Stimulated activated memory B cell treated with anti-CD40 and anti-IgM and Interleukin-4, amounts not matched to agents 10 μg/mL and 1 μg/mL and 100 μg/mL, for 72 hours (primary cell): ENCODE data around the gene ETF1.
A peak's percentile ranks its signal among the peaks of the same experiment; 100 is the strongest.
"Not testable (repeated sequence)": the region's sequence is repeated elsewhere in the genome, so short reads cannot be mapped to it uniquely, and the experiment has no call there.

ENCODE experiments used
- ATAC-seq: fragments of 150-1000 bp; cut with Tn5 transposase; 2 replicates; pipeline ENCODE4 v1.10.0; 2021
- H3K27ac Mint-ChIP-seq: one replicate; pipeline ENCODE4 v1.8.0; 2022; ENCODE audit warnings: mild to moderate bottlenecking, mixed read lengths
- H3K27me3 Mint-ChIP-seq: one replicate; pipeline ENCODE4 v1.8.0; 2022; ENCODE audit warnings: mixed read lengths
- H3K36me3 Mint-ChIP-seq: one replicate; pipeline ENCODE4 v1.8.0; 2022; ENCODE audit warnings: mixed read lengths
- H3K4me1 Mint-ChIP-seq: one replicate; pipeline ENCODE4 v1.8.0; 2022; ENCODE audit warnings: mixed read lengths
- H3K4me3 Mint-ChIP-seq: one replicate; pipeline ENCODE4 v1.8.0; 2022; ENCODE audit warnings: mild to moderate bottlenecking, moderate library complexity, mixed read lengths
- H3K9me3 Mint-ChIP-seq: one replicate; pipeline ENCODE4 v1.8.0; 2022; ENCODE audit warnings: mixed read lengths

Gene ETF1

GRCh38 chr5:138491669-138492559 lies 51.1 kb downstream of the ETF1 start:
- peak overlapping the region; percentile 91 for H3K4me3 Mint-ChIP-seq
- H3K9me3 Mint-ChIP-seq = no peaks in the 10 kb centered on the region
- H3K36me3 Mint-ChIP-seq = no peaks in the 10 kb centered on the region
- peaks cover 56% of the 10 kb centered on the region for H3K27me3 Mint-ChIP-seq
- peaks cover 17% of the 10 kb centered on the region for H3K4me1 Mint-ChIP-seq
- peak; percentile 99 for ATAC-seq
- no peak overlapping the region for H3K27ac Mint-ChIP-seq

GRCh38 chr5:138491284-138491648 lies 51.8 kb downstream of the ETF1 start:
- H3K9me3 Mint-ChIP-seq = no peaks in the 10 kb centered on the region
- peaks cover 17% of the 10 kb centered on the region for H3K4me1 Mint-ChIP-seq
- peak overlapping the region; percentile 46 for H3K4me3 Mint-ChIP-seq
- H3K27ac Mint-ChIP-seq = no peak overlapping the region
- H3K36me3 Mint-ChIP-seq = no peaks in the 10 kb centered on the region
- no peak for ATAC-seq
- H3K27me3 Mint-ChIP-seq = peaks cover 62% of the 10 kb centered on the region

DNA sequence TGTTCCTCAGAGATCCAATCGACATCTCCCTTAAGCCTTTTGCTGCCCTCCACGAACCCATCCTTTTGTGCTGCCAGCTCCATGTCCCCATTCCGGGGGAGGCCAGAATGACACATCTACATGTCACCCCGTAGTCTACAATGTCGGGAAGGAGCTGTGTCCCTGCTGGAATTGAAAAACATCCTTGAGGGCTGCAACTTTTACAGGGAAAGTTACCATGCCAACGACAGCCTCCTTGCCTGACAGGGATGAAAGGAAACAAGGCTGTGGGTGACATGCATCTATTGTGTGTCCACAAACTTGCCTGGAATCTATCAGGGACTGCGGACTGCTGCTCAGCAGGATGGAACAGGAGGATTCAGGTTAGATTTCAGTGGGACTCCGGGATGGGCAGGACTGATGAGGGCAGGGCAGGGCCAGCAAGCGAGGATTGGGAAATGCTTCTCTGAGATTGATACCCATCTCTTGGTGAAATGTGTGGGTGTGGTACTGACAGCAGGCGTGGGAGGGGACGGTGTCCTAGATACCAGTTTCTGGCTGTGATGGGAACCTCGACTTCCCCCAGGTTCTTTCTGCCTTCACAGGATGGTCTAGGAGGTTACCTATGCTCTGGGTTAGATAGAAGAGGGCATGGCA lies 52.3 kb downstream of the ETF1 start:
- Mint-ChIP-seq H3K4me1 (peaks cover 17% of the 10 kb centered on the region), H3K36me3 (no peaks in the 10 kb centered on the region), H3K27me3 (peaks cover 63% of the 10 kb centered on the region), H3K9me3 (no peaks in the 10 kb centered on the region), H3K4me3 (no peak overlapping the region), H3K27ac (no peak overlapping the region)
- no peak for ATAC-seq

- no peak for ATAC-seq
- Mint-ChIP-seq H3K36me3 (no peaks in the 10 kb centered on the region), H3K27me3 (peaks cover 58% of the 10 kb centered on the region), H3K4me3 (no peak overlapping the region), H3K4me1 (peaks cover 17% of the 10 kb centered on the region), H3K9me3 (no peaks in the 10 kb centered on the region), H3K27ac (no peak overlapping the region)
Measured at GRCh38 chr5:138489683-138490061, 53.4 kb downstream of the ETF1 start.

DNA sequence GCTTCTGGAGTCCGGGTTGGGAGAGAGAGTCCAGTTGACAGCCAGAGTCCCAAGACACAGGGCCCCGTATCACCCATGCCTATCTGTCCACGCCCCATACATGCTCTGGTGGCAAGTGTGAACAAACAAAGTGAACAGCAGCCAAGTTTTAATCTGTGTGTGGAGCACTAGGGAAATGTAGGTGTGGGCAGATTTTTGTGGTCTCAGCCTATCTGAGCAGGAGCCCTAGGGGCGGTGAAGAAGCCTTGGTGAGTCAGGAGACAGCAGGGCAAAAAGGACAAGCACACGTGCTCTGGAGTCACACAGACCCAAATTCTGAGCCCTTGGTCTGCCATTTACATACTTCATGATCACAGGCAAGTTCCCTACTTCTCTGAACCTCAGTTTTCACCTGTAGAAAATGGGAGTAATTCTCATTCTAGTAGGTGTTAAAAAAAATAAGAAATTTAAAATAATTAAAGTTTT lies 54.5 kb downstream of the ETF1 start:
- no peaks in the 10 kb centered on the region for H3K36me3 Mint-ChIP-seq
- no peak overlapping the region for H3K4me3 Mint-ChIP-seq
- peaks cover 61% of the 10 kb centered on the region for H3K27me3 Mint-ChIP-seq
- no peaks in the 10 kb centered on the region for H3K9me3 Mint-ChIP-seq
- ATAC-seq = no peak
- peaks cover 17% of the 10 kb centered on the region for H3K4me1 Mint-ChIP-seq
- no peak overlapping the region for H3K27ac Mint-ChIP-seq

- Mint-ChIP-seq H3K27ac (no peak overlapping the region), H3K27me3 (peaks cover 42% of the 10 kb centered on the region), H3K36me3 (no peaks in the 10 kb centered on the region), H3K4me1 (no peaks in the 10 kb centered on the region), H3K9me3 (no peaks in the 10 kb centered on the region), H3K4me3 (no peak overlapping the region)
- no peak for ATAC-seq
Measured at GRCh38 chr5:138482638-138483037, 60.4 kb downstream of the ETF1 start.

- Mint-ChIP-seq H3K36me3 (no peaks in the 10 kb centered on the region), H3K27ac (no peak overlapping the region), H3K9me3 (no peaks in the 10 kb centered on the region), H3K4me1 (no peaks in the 10 kb centered on the region), H3K4me3 (no peak overlapping the region), H3K27me3 (peaks cover 38% of the 10 kb centered on the region)
- ATAC-seq = no peak
Measured at GRCh38 chr5:138476918-138477317, 66.1 kb downstream of the ETF1 start.

DNA sequence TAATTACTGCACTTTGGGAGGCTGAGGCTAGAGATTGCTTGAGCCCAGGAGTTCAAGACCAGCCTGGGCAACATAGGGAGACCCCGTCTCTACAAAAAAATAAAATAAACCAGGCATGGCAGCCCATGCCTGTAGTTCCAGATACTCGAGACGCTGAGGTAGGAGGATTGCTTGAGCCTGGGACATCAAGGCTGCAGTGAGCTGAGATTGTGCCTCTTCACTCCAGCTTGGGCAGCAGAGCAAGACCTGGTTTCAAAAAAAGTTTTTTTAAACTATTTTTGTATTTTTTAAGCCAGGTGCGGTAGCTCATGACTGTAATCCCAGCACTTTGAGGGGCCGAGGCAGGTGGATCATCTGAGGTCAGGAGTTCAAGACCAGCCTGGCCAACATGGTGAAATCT lies 69.9 kb downstream of the ETF1 start:
- not testable (repeated sequence) for H3K9me3 Mint-ChIP-seq, H3K36me3 Mint-ChIP-seq, H3K4me1 Mint-ChIP-seq, ATAC-seq, H3K27ac Mint-ChIP-seq, H3K4me3 Mint-ChIP-seq
- H3K27me3 Mint-ChIP-seq = peaks cover 21% of the 10 kb centered on the region

DNA sequence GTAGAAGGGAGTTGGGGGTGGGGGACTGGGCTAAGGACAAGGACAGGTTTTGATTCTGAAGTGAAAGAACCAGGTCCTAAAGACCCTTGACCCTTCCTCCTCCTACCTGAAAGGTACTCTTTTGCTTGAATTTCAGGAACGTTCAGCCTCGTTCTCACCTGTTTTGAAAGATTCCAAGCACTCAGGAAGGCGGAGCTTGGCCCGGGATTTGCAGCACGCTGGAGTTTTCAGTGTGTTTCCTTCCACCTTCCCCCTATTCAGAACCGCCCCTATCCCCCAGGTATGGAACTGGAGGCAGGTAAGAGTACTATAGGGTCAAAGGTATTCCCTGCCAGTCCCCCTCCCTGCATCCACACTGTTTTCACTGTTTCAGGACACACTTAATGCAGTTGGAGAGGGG lies 70.7 kb downstream of the ETF1 start:
- H3K4me3 Mint-ChIP-seq = no peak overlapping the region
- no peak for ATAC-seq
- H3K27me3 Mint-ChIP-seq = peaks cover 18% of the 10 kb centered on the region
- H3K27ac Mint-ChIP-seq = no peak overlapping the region
- peaks cover 14% of the 10 kb centered on the region for H3K4me1 Mint-ChIP-seq
- H3K9me3 Mint-ChIP-seq = no peaks in the 10 kb centered on the region
- H3K36me3 Mint-ChIP-seq = peaks cover 12% of the 10 kb centered on the region

GRCh38 chr5:138471052-138471361 lies 72.0 kb downstream of the ETF1 start:
- Mint-ChIP-seq H3K4me3 (no peak overlapping the region), H3K36me3 (peaks cover 19% of the 10 kb centered on the region)

GRCh38 chr5:138470322-138471051 lies 72.5 kb downstream of the ETF1 start:
- no peaks in the 10 kb centered on the region for H3K27me3 Mint-ChIP-seq
- no peaks in the 10 kb centered on the region for H3K9me3 Mint-ChIP-seq
- H3K4me1 Mint-ChIP-seq = peaks cover 26% of the 10 kb centered on the region
- H3K27ac Mint-ChIP-seq = no peak overlapping the region
- ATAC-seq = no peak
- H3K36me3 Mint-ChIP-seq = peaks cover 19% of the 10 kb centered on the region
- no peak overlapping the region for H3K4me3 Mint-ChIP-seq

More at GRCh38 chr5:138471052-138471361, 72.0 kb downstream of the ETF1 start:
- peaks cover 4% of the 10 kb centered on the region for H3K27me3 Mint-ChIP-seq
- no peak overlapping the region for H3K27ac Mint-ChIP-seq
- ATAC-seq = no peak
- H3K4me1 Mint-ChIP-seq = peaks cover 26% of the 10 kb centered on the region
- no peaks in the 10 kb centered on the region for H3K9me3 Mint-ChIP-seq

DNA sequence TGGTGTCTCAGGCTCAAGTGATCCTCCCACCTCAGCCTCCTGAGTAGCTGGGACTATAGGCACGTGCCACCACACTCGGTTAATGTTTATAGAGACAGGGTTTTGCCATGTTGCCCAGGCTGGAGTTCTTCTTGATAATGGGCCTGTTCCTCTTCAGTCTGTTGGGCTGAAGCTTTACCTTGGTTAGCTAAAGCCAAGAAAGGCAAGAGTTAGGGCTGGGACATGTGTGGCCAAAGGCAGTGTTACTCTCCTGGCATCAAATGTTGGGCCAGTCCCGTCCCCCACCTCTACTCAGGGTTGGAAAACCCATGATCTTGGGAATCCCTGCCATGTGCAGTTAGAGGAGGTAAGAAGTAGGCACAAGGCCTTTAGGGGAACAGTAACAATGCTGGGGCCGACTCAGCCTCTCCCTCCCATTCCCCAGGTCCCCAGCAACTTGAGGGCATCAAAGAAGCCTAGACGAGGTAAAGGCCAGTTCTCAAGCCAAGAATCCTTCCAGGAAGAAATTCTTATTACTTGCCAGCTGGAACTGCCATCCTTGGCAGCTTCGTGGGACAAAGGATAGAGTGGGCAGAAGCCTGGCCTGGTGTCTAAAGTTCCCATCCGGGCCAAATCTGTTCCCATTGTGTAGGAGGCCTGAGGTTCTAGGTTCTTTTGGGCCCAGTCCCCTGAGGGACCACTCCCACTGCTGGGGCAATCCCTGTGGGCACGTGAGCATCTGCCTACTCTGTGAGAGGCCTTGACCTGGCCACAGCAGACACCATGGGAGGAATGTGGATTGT lies 73.3 kb downstream of the ETF1 start:
- Mint-ChIP-seq H3K27me3 (no peaks in the 10 kb centered on the region), H3K27ac (no peak overlapping the region), H3K4me1 (peaks cover 26% of the 10 kb centered on the region), H3K4me3 (no peak overlapping the region), H3K36me3 (peaks cover 19% of the 10 kb centered on the region), H3K9me3 (no peaks in the 10 kb centered on the region)
- no peak for ATAC-seq

- no peaks in the 10 kb centered on the region for H3K9me3 Mint-ChIP-seq
- H3K27me3 Mint-ChIP-seq = no peaks in the 10 kb centered on the region
- peaks cover 26% of the 10 kb centered on the region for H3K4me1 Mint-ChIP-seq
- H3K4me3 Mint-ChIP-seq = no peak overlapping the region
- H3K27ac Mint-ChIP-seq = no peak overlapping the region
- no peak for ATAC-seq
- peaks cover 19% of the 10 kb centered on the region for H3K36me3 Mint-ChIP-seq
Measured at GRCh38 chr5:138468966-138469539, 74.0 kb downstream of the ETF1 start.

DNA sequence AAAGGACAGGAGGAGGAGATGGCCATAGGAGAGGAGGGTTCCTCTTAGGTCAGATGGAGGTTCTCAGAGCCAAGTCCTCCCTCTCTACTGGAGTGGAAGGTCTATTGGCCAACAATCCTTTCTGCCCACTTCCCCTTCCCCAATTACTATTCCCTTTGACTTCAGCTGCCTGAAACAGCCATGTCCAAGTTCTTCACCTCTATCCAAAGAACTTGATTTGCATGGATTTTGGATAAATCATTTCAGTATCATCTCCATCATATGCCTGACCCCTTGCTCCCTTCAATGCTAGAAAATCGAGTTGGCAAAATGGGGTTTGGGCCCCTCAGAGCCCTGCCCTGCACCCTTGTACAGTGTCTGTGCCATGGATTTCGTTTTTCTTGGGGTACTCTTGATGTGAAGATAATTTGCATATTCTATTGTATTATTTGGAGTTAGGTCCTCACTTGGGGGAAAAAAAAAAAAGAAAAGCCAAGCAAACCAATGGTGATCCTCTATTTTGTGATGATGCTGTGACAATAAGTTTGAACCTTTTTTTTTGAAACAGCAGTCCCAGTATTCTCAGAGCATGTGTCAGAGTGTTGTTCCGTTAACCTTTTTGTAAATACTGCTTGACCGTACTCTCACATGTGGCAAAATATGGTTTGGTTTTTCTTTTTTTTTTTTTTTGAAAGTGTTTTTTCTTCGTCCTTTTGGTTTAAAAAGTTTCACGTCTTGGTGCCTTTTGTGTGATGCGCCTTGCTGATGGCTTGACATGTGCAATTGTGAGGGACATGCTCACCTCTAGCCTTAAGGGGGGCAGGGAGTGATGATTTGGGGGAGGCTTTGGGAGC lies 74.7 kb downstream of the ETF1 start:
- peak overlapping the region; percentile 45 for H3K4me3 Mint-ChIP-seq
- H3K9me3 Mint-ChIP-seq = no peaks in the 10 kb centered on the region
- no peak for ATAC-seq
- H3K27ac Mint-ChIP-seq = no peak overlapping the region
- H3K36me3 Mint-ChIP-seq = peaks cover 19% of the 10 kb centered on the region
- H3K27me3 Mint-ChIP-seq = no peaks in the 10 kb centered on the region
- peaks cover 26% of the 10 kb centered on the region for H3K4me1 Mint-ChIP-seq
